Superior temporal gyrus (tissue), 1 donor: Measurements from ENCODE around the gene AGO1.
"Not testable (repeated sequence)": the region's sequence is repeated elsewhere in the genome, so short reads cannot be mapped to it uniquely, and the experiment has no call there.

Source experiments
- DNase-seq: peaks from one replicate; pipeline ENCODE4 v3.0.0-alpha.2; 2016; ENCODE audit errors: extremely low spot score

Gene AGO1

DNA sequence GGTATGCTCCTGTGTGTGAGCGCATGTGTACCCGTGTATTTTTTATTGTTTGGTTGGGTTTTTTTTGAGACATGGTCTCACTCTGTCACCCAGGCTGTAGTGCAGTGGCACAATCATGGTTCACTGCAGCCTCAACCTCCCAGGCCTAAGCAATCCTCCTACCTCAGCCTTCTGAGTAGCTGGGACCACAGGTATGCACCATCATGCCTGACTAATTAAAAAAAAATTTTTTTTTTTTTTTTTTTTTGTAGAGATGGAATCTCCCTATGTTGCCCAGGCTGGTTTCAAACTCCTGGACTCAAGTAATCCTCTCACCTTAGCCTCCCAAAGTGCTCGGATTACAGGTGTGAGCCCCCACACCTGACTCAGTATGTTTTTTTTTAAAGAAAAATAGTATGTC, 89.6 kb downstream of the AGO1 start:
- DNase-seq, result not testable (repeated sequence)

DNA sequence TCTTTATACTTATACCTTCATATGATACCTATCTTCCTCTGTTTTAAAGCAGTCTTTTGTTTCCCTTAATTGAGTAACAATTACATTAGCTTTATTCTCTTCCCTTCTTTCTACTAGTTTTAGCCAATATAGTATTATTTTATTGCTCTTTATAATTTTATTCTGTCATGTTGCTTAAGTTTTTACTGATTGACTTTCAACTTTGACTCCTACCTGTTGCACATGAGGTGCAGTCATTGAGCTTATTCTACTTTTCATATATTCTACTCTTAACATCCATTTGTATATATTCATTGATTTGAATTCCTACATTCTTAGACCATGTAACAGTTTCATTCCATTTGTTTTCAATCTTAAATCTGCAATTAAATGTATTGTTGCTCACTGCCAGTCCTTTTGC, 97.1 kb downstream of the AGO1 start:
- no peak for DNase-seq
